KBM-7 (cell line): ENCODE results near the gene TMUB1.
A peak's percentile ranks its signal among the peaks of the same experiment; 100 is the strongest.

ENCODE experiments used
- DNase-seq: peaks from one replicate; pipeline ENCODE4 v3.0.0-alpha.2; 2015
- in situ Hi-C: fragments of 300-500 bp; cut with MboI; formaldehyde crosslinking; loops from 2 replicates; pipeline ENCODE4 v1.14.3; 2020; ENCODE audit warnings: low sequenced_read_pairs, low pct_unique_long_range_greater_than_20kb, mixed read lengths

Gene TMUB1

GRCh38 chr7:151083071-151083823, at the start of gene TMUB1:
TMUB1 (minus strand) TSS chr7:151083493; CDS start chr7:151082563, 930 bp downstream.
- peak; percentile 65 for DNase-seq
- in situ Hi-C loops, result no loop called here

- in situ Hi-C loops, result no loop called here
- DNase-seq, result no peak
Observed at GRCh38 chr7:151132461-151133205, 49.3 kb upstream of the TMUB1 start.

- no peak for DNase-seq
- in situ Hi-C loops, result no loop called here
Observed at GRCh38 chr7:151131592-151132293, 48.5 kb upstream of the TMUB1 start.

GRCh38 chr7:151131224-151131591, 47.9 kb upstream of the TMUB1 start:
- in situ Hi-C loops, result no loop called here
- no peak for DNase-seq

- in situ Hi-C loops, result no loop called here
- no peak for DNase-seq
Observed at GRCh38 chr7:151130741-151131157, 47.5 kb upstream of the TMUB1 start.

GRCh38 chr7:151129960-151130591, 46.8 kb upstream of the TMUB1 start:
- in situ Hi-C loops, result no loop called here
- DNase-seq, result no peak

GRCh38 chr7:151129117-151129959, 46.0 kb upstream of the TMUB1 start:
- in situ Hi-C loops, result no loop called here
- no peak for DNase-seq

GRCh38 chr7:151128716-151129115, 45.4 kb upstream of the TMUB1 start:
- in situ Hi-C loops, result no loop called here
- no peak for DNase-seq

GRCh38 chr7:151128144-151128543, 44.9 kb upstream of the TMUB1 start:
- in situ Hi-C loops, result no loop called here
- DNase-seq, result no peak

- no peak for DNase-seq
Observed at GRCh38 chr7:151126491-151127137, 43.3 kb upstream of the TMUB1 start.

GRCh38 chr7:151125846-151126481, 42.7 kb upstream of the TMUB1 start:
- DNase-seq, result no peak
- in situ Hi-C loops, result no loop called here

More at GRCh38 chr7:151126491-151127137, 43.3 kb upstream of the TMUB1 start:
- in situ Hi-C loops, result no loop called here

GRCh38 chr7:151125470-151125845, 42.2 kb upstream of the TMUB1 start:
- in situ Hi-C loops, result no loop called here

GRCh38 chr7:151124899-151125399, 41.7 kb upstream of the TMUB1 start:
- DNase-seq, result no peak
- in situ Hi-C loops, result no loop called here

More at GRCh38 chr7:151125470-151125845, 42.2 kb upstream of the TMUB1 start:
- DNase-seq, result no peak

GRCh38 chr7:151124481-151124880, 41.2 kb upstream of the TMUB1 start:
- DNase-seq, result no peak
- in situ Hi-C loops, result no loop called here

- peak; percentile 79 for DNase-seq
- in situ Hi-C loops, result no loop called here
Observed at GRCh38 chr7:151123822-151124464, 40.6 kb upstream of the TMUB1 start.

GRCh38 chr7:151123158-151123821, 40.0 kb upstream of the TMUB1 start:
- in situ Hi-C loops, result no loop called here
- DNase-seq, result no peak

- in situ Hi-C loops, result no loop called here
- DNase-seq, result no peak
Observed at GRCh38 chr7:151122796-151123157, 39.5 kb upstream of the TMUB1 start.
